ENCODE results near the gene EYA2. TPM values are rescaled to one million over a fixed set of nuclear protein-coding genes. Genes with fewer than 3 reads are reported as not detected.
A peak's percentile ranks its signal among the peaks of the same experiment; 100 is the strongest.

EYA2 gene
- total and polyA plus RNA-seq, 2 of the 4 experiments (the other 2 are of a cell fraction) = 2.3 to 5.4 TPM

DNA sequence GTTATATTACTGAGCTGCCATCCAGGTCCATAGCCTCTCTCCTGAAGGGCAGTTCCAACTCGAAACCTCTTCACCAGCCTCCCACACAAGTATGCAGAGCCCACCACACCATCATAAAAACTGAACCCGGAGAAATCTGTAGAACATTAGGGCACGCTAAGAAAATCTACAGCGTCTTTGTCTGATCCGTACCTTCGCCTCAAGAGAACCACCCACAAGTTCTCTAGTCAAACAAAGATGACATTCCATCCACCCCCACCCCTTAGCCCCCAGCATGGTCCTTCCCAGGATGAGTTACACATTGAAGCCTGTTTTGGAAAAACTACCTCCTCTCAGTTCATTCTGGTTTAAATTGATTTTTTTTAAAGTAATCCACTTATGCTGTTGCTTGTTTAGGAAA, 242.1 kb downstream of the EYA2 start:
- dilution Hi-C loops (cut with HindIII; ENCODE audit: low sequenced_read_pairs, unreplicated experiment) = no loop called here
- H3K18ac ChIP-seq (ENCODE audit: low read depth, low read length) = no peak overlapping the region; the same call in 1 of the 2 replicates
- H2BK20ac ChIP-seq (ENCODE audit: low read depth, low read length) = peak overlapping the region; percentile 91
- H3K79me1 ChIP-seq (ENCODE audit: low read depth in 1 of 2, low read length in 2 of 2) = peaks cover 0 to 3% of the 10 kb centered on the region in 2 experiments; a peak in 1 of 4 replicates
- H3K27me3 ChIP-seq (ENCODE audit: control insufficient read depth, insufficient read depth, low read length) = no peaks in the 10 kb centered on the region
- DNase-seq (no peak), ATAC-seq (ENCODE audit: low read depth) (no peak)
- peak overlapping the region; percentile 88; the same call in 1 of the 3 replicates for H2BK15ac ChIP-seq (ENCODE audit: low read depth, low read length)
- H3K4me3 ChIP-seq (ENCODE audit: insufficient read depth, low read depth, low read length) = no peak overlapping the region
- no peaks in the 10 kb centered on the region for H4K20me1 ChIP-seq (ENCODE audit: insufficient read depth, low read length)
- no peak for TF ChIP-seq SMC3 (IDR thresholded peaks at IDR 0.05; ENCODE audit: low read depth, low read length)
- no peak for TF ChIP-seq NFE2L2 (IDR thresholded peaks at IDR 0.05; ENCODE audit: low read depth, low read length)
- TF ChIP-seq MAFK (IDR thresholded peaks at IDR 0.05; ENCODE audit: low read depth, low read length) = no peak
- no peak for TF ChIP-seq MAZ (IDR thresholded peaks at IDR 0.05; ENCODE audit: borderline replicate concordance, low read depth, low read length)
- no peak for TF ChIP-seq CHD1 (IDR thresholded peaks at IDR 0.05; ENCODE audit: low read depth, low read length)
- no peak for TF ChIP-seq POLR2A (IDR thresholded peaks at IDR 0.05; ENCODE audit: low read depth, low read length)
- H3K9me3 ChIP-seq (ENCODE audit: control insufficient read depth, insufficient read depth, low read length) = peaks cover 5% of the 10 kb centered on the region
- peaks cover 17% of the 10 kb centered on the region for H3K4me1 ChIP-seq (ENCODE audit: control insufficient read depth, insufficient read depth, low read length)
- H4K91ac ChIP-seq (ENCODE audit: insufficient read depth, low read depth, low read length) = peak overlapping the region; percentile 76
- no peaks in the 10 kb centered on the region for H3K36me3 ChIP-seq (ENCODE audit: control insufficient read depth, insufficient read depth, low read length)
- CTCF ChIA-PET = no interaction called here
- H3K9ac ChIP-seq (ENCODE audit: low read depth, low read length) = no peak overlapping the region
- H2BK5ac ChIP-seq (ENCODE audit: low read depth, low read length, poor library complexity, severe bottlenecking) = peak overlapping the region; percentile 38
- no peak overlapping the region for H3K4me2 ChIP-seq (ENCODE audit: low read depth, low read length)
- in situ Hi-C loops (cut with MboI; ENCODE audit: low sequenced_read_pairs) = no loop called here
- peak overlapping the region in 1 of 2 experiments; percentile 38; a peak in 2 of 4 replicates for H4K8ac ChIP-seq (ENCODE audit: low read depth in 2 of 2, low read length in 2 of 2)
- H3K4ac ChIP-seq (ENCODE audit: low read depth, low read length) = peak overlapping the region; percentile 82
- peak overlapping the region; percentile 8; the same call in 1 of the 2 replicates for H3K27ac ChIP-seq (ENCODE audit: insufficient read depth, low read length)
- peak overlapping the region; percentile 70; the same call in 1 of the 2 replicates for H3K14ac ChIP-seq (replicated peaks; ENCODE audit: low read depth, low read length)
- no TSS peak for BruUV-seq (replicated peaks)
- H4K5ac ChIP-seq (ENCODE audit: low read depth, low read length) = no peak overlapping the region
- no peak overlapping the region for H2AK9ac ChIP-seq (replicated peaks; ENCODE audit: low read depth, low read length, poor library complexity)
- H3K56ac ChIP-seq (ENCODE audit: extremely low read depth, insufficient read depth, low read length) = no peak overlapping the region; the same call in 1 of the 2 replicates
- POLR2A ChIA-PET (ENCODE audit: unreplicated experiment) = no interaction called here
- H2BK120ac ChIP-seq (ENCODE audit: low read depth, low read length) = peak overlapping the region; percentile 87
- H3K9me1 ChIP-seq (ENCODE audit: insufficient read depth, low read length) = peaks cover 23% of the 10 kb centered on the region
- H3K23ac ChIP-seq (ENCODE audit: low read depth, low read length) = peak overlapping the region; percentile 27; the same call in 1 of the 2 replicates
- intact Hi-C loops (cut with micrococcal nuclease) = no loop called here
- no peak overlapping the region for H2AFZ ChIP-seq (replicated peaks; ENCODE audit: low read length, poor library complexity)
- no CpG with 5 or more reads among the region's 6 CpGs for WGBS, 2 experiments (ENCODE audit: extremely low coverage in 2 of 2, insufficient read length in 1 of 2)
- H2AK5ac ChIP-seq (ENCODE audit: low read depth, low read length) = peak overlapping the region; percentile 52; the same call in 1 of the 2 replicates

Data from IMR-90 (cell line).